SH-SY5Y (cell line): ENCODE data around the gene HOXA6.

Experiments
- GATA2 ChIP-seq: IDR thresholded peaks from 2 replicates; pipeline ENCODE4 v1.6.1; 2011; ENCODE audit warnings: mild to moderate bottlenecking, low read depth, low read length
- GATA3 ChIP-seq: IDR thresholded peaks from 2 replicates; pipeline ENCODE4 v1.6.1; 2011; ENCODE audit warnings: low read depth, mild to moderate bottlenecking, low read length, moderate library complexity

GRCh38 chr7:27128034-27128433, 19.5 kb downstream of the HOXA6 start:
- TF ChIP-seq GATA2 (no peak), GATA3 (no peak)
